HL-60 (cell line): ENCODE measurements around the gene KCNA4.

Experiments
- GABPA ChIP-seq: IDR thresholded peaks from 2 replicates; pipeline ENCODE4 v1.6.1; 2012; ENCODE audit warnings: low read depth
- POLR2AphosphoS5 ChIP-seq: IDR thresholded peaks from 2 replicates; pipeline ENCODE4 v1.6.1; 2012; ENCODE audit warnings: low read depth
- SPI1 ChIP-seq: IDR thresholded peaks from 2 replicates; pipeline ENCODE4 v1.6.1; 2012; ENCODE audit warnings: low read depth, mild to moderate bottlenecking, borderline replicate concordance
- TF ChIP-seq, protein P1 (sequence below): IDR thresholded peaks from one replicate; pipeline ENCODE4 v1.5.1; 2011; ENCODE audit warnings: low read length, control low read depth, inconsistent platforms; ENCODE audit not compliant: insufficient read depth
- TF ChIP-seq, protein P2 (sequence below): IDR thresholded peaks from 2 replicates; pipeline ENCODE4 v1.6.1; 2012; ENCODE audit warnings: low read depth; ENCODE audit not compliant: insufficient replicate concordance

DNA sequence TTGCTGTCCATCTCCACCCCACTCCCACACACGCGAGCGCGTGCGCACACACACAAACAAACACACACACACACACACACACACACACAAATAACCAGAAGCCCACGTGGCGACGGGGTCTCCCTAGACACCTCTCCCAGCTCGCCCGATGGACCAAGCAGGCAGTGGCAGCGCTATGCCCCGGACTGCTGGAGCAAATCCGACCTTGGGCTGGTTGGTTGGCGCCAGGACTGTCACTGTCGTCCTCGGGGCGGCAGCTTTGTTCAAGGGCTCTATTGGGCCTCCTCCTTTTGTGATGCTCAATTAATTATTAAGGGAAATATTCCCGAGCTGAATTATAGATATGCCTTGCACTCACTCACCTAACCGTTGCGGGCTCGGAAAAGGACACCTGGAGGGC, 1.7 kb upstream of the KCNA4 start:
- TF ChIP-seq POLR2AphosphoS5: no peak
- TF ChIP-seq, protein P1, sequence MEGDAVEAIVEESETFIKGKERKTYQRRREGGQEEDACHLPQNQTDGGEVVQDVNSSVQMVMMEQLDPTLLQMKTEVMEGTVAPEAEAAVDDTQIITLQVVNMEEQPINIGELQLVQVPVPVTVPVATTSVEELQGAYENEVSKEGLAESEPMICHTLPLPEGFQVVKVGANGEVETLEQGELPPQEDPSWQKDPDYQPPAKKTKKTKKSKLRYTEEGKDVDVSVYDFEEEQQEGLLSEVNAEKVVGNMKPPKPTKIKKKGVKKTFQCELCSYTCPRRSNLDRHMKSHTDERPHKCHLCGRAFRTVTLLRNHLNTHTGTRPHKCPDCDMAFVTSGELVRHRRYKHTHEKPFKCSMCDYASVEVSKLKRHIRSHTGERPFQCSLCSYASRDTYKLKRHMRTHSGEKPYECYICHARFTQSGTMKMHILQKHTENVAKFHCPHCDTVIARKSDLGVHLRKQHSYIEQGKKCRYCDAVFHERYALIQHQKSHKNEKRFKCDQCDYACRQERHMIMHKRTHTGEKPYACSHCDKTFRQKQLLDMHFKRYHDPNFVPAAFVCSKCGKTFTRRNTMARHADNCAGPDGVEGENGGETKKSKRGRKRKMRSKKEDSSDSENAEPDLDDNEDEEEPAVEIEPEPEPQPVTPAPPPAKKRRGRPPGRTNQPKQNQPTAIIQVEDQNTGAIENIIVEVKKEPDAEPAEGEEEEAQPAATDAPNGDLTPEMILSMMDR: no peak
- TF ChIP-seq, protein P2, sequence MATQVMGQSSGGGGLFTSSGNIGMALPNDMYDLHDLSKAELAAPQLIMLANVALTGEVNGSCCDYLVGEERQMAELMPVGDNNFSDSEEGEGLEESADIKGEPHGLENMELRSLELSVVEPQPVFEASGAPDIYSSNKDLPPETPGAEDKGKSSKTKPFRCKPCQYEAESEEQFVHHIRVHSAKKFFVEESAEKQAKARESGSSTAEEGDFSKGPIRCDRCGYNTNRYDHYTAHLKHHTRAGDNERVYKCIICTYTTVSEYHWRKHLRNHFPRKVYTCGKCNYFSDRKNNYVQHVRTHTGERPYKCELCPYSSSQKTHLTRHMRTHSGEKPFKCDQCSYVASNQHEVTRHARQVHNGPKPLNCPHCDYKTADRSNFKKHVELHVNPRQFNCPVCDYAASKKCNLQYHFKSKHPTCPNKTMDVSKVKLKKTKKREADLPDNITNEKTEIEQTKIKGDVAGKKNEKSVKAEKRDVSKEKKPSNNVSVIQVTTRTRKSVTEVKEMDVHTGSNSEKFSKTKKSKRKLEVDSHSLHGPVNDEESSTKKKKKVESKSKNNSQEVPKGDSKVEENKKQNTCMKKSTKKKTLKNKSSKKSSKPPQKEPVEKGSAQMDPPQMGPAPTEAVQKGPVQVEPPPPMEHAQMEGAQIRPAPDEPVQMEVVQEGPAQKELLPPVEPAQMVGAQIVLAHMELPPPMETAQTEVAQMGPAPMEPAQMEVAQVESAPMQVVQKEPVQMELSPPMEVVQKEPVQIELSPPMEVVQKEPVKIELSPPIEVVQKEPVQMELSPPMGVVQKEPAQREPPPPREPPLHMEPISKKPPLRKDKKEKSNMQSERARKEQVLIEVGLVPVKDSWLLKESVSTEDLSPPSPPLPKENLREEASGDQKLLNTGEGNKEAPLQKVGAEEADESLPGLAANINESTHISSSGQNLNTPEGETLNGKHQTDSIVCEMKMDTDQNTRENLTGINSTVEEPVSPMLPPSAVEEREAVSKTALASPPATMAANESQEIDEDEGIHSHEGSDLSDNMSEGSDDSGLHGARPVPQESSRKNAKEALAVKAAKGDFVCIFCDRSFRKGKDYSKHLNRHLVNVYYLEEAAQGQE: no peak
- no peak for TF ChIP-seq GABPA
- TF ChIP-seq SPI1: no peak
